Transverse colon (tissue), 4 donors: ENCODE measurements around the gene SH3BP5L.

Experiments used
- POLR2A ChIP-seq: fragments of 450-650 bp; IDR thresholded peaks from one replicate; pipeline ENCODE4 v1.6.1; 2016; ENCODE audit warnings: antibody characterized with exemption, mild to moderate bottlenecking, moderate library complexity
- POLR2AphosphoS5 ChIP-seq, 3 donors: sonication (generic); formaldehyde crosslinking; IDR thresholded peaks; one replicate each; pipeline ENCODE4 v1.6.1; 2016; ENCODE audit warnings: antibody characterized with exemption in 3 of 3
- TF ChIP-seq, protein P1 (sequence below), 5 experiments: fragments of 200-600 bp in 3 of 5; fragments of 450-650 bp in 2 of 5; sonication (generic) in 3 of 5; IDR thresholded peaks; 1 replicate in 2 of 5; 2 replicates in 3 of 5; pipeline ENCODE4 v1.5.1; 2016 to 2017; ENCODE audit warnings: antibody characterized with exemption in 5 of 5, inconsistent platforms in 3 of 5, mild to moderate bottlenecking in 2 of 5, moderate library complexity in 1 of 5

DNA sequence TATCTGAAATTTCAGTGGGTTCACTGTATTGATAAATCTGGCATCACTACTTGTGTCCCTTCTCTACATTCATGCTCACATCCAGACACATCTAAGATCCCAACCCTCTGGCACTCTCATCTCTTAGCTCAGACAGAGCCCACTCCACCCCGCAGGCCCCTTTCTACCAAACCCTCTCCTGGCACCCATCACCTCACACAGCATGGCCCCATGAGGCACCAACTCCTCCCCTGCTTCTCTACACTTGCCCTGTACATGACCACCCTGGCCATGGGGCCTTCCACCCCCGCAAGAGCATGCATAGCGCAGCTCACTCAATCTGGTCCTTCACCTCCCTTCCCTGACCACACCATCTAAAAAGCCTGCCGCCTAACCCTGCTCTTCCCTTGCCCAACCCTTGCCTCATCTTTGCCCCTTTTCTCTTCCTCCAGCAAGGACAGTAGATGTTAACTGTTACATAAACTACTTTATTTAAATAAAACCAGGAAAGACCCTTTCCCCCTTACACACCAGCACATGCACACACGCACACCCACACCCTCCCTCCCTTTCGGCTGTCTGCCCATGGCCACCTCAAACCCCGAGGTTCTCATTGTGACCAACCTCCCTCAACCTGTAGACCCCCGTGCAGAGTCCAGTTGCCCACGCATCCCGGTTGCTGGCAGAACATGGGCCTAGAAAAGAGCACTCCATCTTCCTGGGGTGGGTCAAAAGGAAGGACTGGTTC lies 15.6 kb downstream of the SH3BP5L start:
- TF ChIP-seq, protein P1, sequence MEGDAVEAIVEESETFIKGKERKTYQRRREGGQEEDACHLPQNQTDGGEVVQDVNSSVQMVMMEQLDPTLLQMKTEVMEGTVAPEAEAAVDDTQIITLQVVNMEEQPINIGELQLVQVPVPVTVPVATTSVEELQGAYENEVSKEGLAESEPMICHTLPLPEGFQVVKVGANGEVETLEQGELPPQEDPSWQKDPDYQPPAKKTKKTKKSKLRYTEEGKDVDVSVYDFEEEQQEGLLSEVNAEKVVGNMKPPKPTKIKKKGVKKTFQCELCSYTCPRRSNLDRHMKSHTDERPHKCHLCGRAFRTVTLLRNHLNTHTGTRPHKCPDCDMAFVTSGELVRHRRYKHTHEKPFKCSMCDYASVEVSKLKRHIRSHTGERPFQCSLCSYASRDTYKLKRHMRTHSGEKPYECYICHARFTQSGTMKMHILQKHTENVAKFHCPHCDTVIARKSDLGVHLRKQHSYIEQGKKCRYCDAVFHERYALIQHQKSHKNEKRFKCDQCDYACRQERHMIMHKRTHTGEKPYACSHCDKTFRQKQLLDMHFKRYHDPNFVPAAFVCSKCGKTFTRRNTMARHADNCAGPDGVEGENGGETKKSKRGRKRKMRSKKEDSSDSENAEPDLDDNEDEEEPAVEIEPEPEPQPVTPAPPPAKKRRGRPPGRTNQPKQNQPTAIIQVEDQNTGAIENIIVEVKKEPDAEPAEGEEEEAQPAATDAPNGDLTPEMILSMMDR (IDR thresholded peaks at IDR 0.05) = no peak
- TF ChIP-seq POLR2A (no peak), POLR2AphosphoS5 (IDR thresholded peaks at IDR 0.05) (no peak)
